Measurements from ENCODE around the gene DSE.

DSE gene

DNA sequence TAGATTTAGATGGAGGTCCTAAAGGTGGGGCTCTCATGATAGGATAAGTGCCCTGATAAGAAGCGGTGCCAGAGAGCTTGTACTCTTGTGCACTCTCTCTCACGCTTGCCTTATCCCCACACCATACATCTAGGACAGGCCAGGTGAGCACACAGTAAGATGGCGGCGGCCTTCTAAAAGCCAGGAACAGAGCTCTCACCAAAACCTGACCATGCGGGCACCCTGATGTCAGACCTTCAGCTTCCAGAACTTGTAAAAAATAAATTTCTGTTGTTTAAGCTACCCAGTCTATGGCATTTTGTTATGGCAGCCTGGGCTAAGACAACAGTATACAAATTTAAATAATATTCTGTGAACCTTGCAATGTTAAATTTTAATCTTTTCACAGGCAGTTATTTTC lies 49.6 kb downstream of the DSE start:
- H3K4me1 Mint-ChIP-seq: peaks cover 16% of the 10 kb centered on the region
- no peak for DNase-seq
- TF ChIP-seq, protein P1, sequence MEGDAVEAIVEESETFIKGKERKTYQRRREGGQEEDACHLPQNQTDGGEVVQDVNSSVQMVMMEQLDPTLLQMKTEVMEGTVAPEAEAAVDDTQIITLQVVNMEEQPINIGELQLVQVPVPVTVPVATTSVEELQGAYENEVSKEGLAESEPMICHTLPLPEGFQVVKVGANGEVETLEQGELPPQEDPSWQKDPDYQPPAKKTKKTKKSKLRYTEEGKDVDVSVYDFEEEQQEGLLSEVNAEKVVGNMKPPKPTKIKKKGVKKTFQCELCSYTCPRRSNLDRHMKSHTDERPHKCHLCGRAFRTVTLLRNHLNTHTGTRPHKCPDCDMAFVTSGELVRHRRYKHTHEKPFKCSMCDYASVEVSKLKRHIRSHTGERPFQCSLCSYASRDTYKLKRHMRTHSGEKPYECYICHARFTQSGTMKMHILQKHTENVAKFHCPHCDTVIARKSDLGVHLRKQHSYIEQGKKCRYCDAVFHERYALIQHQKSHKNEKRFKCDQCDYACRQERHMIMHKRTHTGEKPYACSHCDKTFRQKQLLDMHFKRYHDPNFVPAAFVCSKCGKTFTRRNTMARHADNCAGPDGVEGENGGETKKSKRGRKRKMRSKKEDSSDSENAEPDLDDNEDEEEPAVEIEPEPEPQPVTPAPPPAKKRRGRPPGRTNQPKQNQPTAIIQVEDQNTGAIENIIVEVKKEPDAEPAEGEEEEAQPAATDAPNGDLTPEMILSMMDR (IDR thresholded peaks at IDR 0.05): no peak
- H3K27me3 Mint-ChIP-seq (ENCODE audit: low read depth, poor library complexity): no peaks in the 10 kb centered on the region
- H3K9me3 Mint-ChIP-seq: no peaks in the 10 kb centered on the region
- peaks cover 15% of the 10 kb centered on the region for H3K36me3 Mint-ChIP-seq (ENCODE audit: low read depth)
- no peak overlapping the region for H3K4me3 Mint-ChIP-seq
- peak overlapping the region; percentile 73 for H3K27ac Mint-ChIP-seq

- Mint-ChIP-seq H3K27ac (no peak overlapping the region), H3K4me3 (no peak overlapping the region), H3K4me1 (peaks cover 5% of the 10 kb centered on the region), H3K36me3 (ENCODE audit: low read depth) (peaks cover 27% of the 10 kb centered on the region), H3K9me3 (no peaks in the 10 kb centered on the region), H3K27me3 (ENCODE audit: low read depth, poor library complexity) (no peaks in the 10 kb centered on the region)
- no peak for DNase-seq
- TF ChIP-seq, protein P1 (IDR thresholded peaks at IDR 0.05): no peak
Measured at GRCh38 chr6:116422238-116422637, 51.5 kb downstream of the DSE start.

DNA sequence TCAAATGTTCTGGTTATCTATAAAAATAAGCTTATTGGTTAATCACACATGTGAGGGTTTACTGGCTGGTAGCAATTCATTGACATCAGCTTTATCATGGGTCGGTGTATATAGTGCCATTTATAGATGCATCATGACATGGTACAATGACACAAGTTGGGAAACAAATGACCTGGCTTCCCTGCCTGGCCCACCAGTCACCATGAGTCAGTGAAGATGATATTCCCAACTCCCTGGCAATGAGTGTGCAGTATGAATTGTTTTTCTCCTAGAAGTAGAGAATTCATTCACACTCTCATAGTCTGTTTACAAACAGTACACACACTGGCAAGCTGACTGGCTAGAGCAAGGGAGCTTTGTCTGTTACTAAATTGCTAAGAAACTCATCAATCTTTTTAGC lies 53.3 kb downstream of the DSE start:
- H3K36me3 Mint-ChIP-seq (ENCODE audit: low read depth): peaks cover 37% of the 10 kb centered on the region
- TF ChIP-seq, protein P1 (IDR thresholded peaks at IDR 0.05): no peak
- DNase-seq: no peak
- H3K27ac Mint-ChIP-seq: no peak overlapping the region
- H3K27me3 Mint-ChIP-seq (ENCODE audit: low read depth, poor library complexity): no peaks in the 10 kb centered on the region
- no peaks in the 10 kb centered on the region for H3K4me1 Mint-ChIP-seq
- no peaks in the 10 kb centered on the region for H3K9me3 Mint-ChIP-seq
- H3K4me3 Mint-ChIP-seq: no peak overlapping the region

GRCh38 chr6:116426551-116426950 lies 55.8 kb downstream of the DSE start:
- Mint-ChIP-seq H3K4me1 (no peaks in the 10 kb centered on the region), H3K27me3 (ENCODE audit: low read depth, poor library complexity) (no peaks in the 10 kb centered on the region), H3K9me3 (no peaks in the 10 kb centered on the region), H3K36me3 (ENCODE audit: low read depth) (peaks cover 57% of the 10 kb centered on the region), H3K27ac (no peak overlapping the region), H3K4me3 (no peak overlapping the region)
- DNase-seq: no peak
- TF ChIP-seq, protein P1 (IDR thresholded peaks at IDR 0.05): no peak

DNA sequence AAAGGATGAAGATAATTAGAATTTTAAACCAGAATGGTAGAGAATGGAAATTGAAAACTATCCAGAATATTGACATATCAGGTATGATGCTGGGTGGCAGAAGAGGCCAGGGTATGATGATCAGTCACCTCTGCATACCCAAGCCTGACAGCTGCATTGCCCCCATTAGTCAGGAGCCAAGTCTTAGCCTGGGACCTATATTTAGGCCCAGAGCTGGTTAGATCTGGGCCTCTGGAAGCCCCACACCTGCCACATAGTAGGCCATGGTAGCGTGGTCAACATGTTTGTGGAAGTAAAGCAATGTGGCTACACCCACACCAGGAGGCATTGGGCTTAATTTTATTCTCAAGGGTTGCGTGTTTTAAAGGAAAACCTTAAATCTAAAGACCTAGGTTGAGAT lies 58.4 kb downstream of the DSE start:
- DNase-seq: no peak
- TF ChIP-seq, protein P1 (IDR thresholded peaks at IDR 0.05): no peak
- Mint-ChIP-seq H3K4me1 (peaks cover 18% of the 10 kb centered on the region), H3K9me3 (no peaks in the 10 kb centered on the region), H3K4me3 (no peak overlapping the region), H3K27ac (no peak overlapping the region), H3K36me3 (ENCODE audit: low read depth) (peaks cover 70% of the 10 kb centered on the region), H3K27me3 (ENCODE audit: low read depth, poor library complexity) (no peaks in the 10 kb centered on the region)

GRCh38 chr6:116430860-116431259 lies 60.1 kb downstream of the DSE start:
- DNase-seq: no peak
- Mint-ChIP-seq H3K27me3 (ENCODE audit: low read depth, poor library complexity) (no peaks in the 10 kb centered on the region), H3K27ac (peak overlapping the region; percentile 68), H3K36me3 (ENCODE audit: low read depth) (peaks cover 71% of the 10 kb centered on the region), H3K9me3 (no peaks in the 10 kb centered on the region), H3K4me3 (no peak overlapping the region), H3K4me1 (peaks cover 22% of the 10 kb centered on the region)
- TF ChIP-seq, protein P1 (IDR thresholded peaks at IDR 0.05): no peak
